Measurements from ENCODE around the gene SCFD2.
"Not testable (repeated sequence)": the region's sequence is repeated elsewhere in the genome, so short reads cannot be mapped to it uniquely, and the experiment has no call there.

Gene SCFD2

DNA sequence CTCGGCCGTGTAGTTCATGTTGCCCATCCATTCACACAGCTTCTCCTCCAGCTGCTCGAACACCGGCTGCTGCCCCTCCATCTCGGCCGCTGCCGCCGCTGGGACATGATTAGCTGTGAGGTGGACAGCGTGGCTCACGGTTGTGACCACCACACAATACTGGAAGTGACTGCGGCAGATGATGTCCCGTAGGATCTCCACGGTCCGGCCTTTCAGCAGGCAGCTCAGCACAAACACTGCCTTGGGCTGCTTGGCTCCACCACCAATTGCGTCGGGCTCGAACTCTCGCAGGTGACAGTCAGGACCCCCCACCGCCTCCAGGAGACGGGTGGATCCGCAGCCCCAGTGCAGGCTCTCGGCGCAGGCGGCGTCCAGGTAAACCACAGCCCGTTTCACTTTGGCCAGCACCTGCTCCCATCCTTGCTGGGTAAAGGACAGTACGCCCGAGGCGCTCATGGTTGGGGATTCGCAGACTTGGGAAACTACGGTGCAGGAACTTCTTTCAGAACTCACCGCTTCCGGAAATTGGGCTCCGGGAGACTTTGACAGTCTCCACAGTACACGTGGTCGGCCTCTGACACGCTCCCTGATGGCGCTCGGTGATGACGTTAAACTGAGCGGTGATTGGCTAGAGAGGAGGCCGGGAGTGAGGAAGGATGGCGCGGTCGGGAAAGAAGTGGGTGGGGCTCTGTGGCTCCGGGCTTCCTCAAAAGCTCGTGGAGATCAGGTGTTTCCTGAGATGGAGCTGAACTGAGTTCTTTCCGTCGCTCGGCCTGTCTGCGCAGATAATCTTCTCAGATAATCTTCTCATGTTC lies at the start of gene SCFD2:
TSS of gene SCFD2 (minus strand) at position 576 of the 815 bp plus-strand sequence.
- DNase-seq (ENCODE audit: low read depth), result peak; percentile 90

DNA sequence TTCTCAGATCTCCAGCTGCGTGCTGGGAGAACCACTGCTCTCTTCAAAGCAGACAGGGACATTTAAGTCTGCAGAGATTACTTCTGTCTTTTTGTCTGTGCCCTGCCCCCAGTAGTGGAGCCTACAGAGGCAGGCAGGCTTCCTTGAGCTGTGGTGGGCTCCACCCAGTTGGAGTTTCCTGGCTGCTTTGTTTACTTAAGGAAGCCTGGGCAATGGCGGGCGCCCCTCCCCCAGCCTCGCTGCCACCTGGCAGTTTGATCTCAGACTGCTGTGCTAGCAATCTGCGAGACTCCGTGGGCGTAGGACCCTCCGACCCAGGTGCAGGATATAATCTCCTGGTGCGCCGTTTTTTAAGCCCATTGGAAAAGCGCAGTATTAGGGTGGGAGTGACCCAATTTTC lies 43.6 kb upstream of the SCFD2 start:
- not testable (repeated sequence) for DNase-seq (ENCODE audit: low read depth)

DNA sequence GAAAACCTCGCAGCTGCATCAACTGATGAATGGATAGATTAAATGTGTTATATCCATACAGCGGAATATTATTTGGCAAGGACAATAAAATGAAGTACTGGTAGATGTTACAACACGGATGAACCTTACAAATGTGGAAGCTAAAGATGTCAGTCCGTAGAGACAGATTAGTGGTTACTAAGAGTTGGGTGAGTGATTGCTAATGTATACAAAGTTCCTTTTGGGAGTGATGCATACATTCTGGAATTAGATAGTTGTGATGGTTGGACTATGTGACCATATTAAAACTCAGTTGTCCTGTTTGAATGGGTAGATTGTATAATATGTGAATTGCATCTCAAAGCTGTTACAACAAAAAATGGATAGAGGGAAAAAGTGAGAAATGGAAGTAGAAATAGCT lies 14.4 kb upstream of the SCFD2 start:
- DNase-seq (ENCODE audit: low read depth), result no peak

DNA sequence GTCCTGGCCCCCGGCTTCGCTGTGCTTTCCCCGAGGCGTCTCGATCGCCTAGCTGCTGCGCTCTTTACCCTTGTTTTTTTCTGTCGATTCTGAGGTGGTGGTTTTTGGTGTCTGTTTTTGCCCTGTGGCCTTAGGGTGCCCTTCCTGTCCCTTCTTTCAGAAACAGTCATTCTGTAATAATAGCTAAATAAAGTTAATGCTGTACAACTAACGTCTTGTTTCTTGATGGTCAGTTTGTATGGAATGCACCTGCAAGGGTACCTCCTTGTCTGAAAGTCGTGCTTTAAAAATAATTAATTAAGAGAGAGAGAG lies 12.3 kb upstream of the SCFD2 start:
- no peak for DNase-seq (ENCODE audit: low read depth)

DNA sequence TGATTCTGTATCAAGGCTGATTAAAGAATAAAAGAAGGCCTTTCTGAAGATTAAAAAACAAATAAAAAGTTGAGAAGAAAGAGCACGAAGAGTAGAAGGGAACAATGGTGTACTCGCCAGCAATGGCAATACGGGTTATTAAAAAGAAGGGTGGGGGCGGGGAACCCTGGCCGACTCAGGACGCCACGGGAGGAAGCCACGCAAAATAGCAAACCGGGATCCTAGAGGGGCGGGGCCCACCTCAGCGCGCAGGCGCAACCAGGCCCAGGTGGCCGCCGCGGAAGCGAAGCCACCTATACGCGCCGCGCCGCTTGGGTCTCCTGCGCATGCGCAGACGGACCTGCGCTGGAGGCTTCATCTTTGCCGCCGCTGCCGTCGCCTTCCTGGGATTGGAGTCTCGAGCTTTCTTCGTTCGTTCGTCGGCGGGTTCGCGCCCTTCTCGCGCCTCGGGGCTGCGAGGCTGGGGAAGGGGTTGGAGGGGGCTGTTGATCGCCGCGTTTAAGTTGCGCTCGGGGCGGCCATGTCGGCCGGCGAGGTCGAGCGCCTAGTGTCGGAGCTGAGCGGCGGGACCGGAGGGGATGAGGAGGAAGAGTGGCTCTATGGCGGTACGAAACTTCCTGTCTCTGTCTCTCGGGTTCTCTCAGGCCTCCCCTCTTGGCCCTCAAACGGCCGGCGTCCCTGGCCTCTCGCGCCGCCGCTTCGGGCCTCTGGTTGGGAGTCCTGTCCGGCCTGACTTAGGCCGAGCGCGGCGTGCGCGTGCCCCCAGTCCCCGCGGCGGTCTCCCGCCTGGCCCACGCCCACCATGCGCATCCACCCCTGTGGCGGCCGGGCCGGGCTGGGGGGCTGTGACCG lies 11.7 kb upstream of the SCFD2 start, which contains the start of gene FIP1L1:
TSS of gene FIP1L1 (plus strand) at position 323 of the 852 bp plus-strand sequence. CDS start at position 521, 198 bp downstream.
- DNase-seq (ENCODE audit: low read depth), result peak; percentile 95

DNA sequence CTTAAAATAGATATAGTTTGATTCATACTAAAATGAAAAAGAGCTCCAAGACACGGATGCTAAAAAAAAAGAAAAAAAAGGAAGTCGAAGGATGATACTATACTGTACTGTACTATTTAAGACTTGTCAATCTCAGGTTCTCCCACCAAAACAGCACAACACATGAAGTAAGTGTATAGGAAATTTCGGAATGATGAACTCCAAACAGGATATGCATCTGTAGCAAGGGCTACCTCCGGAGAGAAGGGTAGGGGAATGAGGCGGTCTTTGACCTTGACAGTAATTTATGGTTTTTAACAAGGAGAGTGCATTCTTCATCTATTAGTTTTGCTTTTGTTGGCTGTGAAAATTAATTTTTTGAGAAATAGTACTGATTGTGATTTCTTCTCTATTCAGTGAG lies 11.0 kb upstream of the SCFD2 start:
- no peak for DNase-seq (ENCODE audit: low read depth)

DNA sequence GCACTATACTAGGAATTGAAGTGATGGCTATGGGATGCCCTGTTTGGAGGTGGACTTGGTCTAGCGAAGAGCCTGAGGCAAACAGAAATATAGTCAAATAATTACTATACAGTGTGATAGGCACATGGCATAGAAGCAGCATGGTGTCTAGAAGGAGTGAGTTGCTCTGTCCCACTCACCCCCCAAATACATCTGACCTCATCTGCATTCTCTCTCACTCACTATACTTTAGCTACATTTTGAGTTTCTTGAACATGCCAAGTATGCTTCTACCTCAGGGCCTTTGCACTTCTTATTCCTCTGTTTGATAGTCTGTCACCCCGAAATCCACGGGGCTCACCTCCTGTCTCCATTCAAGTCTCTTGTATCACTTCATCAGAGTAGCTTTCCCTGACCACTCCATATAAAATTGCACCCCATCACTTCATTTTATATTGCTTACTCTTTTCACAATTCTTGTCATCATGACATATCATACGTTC lies 9.0 kb upstream of the SCFD2 start:
- no peak for DNase-seq (ENCODE audit: low read depth)

DNA sequence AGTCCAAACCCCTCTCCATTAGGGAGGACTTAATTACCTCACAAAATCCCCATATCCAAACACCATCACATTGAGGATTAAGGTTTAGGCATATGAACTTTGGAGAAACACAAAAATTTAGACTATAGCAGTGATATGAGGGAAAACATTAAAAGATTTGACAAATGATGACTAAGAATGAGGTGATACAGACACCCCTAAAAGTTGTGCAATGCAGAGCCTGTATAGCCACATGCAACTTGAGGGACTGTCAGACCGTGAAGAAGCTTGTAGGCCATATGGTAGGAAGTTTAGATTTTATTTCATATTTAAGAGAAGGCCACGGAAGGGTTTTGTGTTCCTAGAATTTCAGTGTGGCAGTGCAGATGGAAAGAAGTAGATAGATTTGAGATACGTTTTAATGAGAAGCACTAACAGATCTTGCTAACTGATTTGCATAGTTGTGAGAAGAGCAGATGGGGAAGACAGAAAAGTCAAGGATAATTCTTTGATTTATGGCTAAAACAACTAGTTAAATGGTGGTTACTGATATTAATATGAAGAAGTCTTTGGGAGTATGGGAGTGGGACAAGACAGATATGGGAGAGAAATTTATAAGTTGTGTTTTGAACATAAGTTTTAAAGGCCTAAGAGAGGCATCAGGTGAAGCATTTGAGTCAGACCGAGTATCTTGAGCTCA lies 6.1 kb upstream of the SCFD2 start:
- no peak for DNase-seq (ENCODE audit: low read depth)

DNA sequence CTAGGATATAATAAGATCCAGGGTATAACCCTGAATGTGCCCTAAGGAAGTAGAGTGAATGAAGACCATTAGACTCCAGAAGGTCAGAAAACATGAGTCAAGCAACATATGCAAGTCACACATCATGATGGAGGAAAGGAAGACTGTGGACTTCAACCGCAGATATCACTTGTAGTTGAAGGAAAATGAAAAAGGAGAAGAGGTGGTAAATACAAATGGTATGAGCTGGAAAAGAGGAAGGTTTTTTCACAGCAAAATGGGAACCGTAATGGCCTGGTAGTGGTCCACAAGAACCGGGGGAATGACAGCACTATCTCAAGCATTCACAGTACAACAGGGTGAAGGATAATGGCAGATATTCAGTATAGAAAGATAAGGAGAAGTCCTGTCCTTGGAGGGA lies 5.2 kb upstream of the SCFD2 start:
- DNase-seq (ENCODE audit: low read depth), result no peak

DNA sequence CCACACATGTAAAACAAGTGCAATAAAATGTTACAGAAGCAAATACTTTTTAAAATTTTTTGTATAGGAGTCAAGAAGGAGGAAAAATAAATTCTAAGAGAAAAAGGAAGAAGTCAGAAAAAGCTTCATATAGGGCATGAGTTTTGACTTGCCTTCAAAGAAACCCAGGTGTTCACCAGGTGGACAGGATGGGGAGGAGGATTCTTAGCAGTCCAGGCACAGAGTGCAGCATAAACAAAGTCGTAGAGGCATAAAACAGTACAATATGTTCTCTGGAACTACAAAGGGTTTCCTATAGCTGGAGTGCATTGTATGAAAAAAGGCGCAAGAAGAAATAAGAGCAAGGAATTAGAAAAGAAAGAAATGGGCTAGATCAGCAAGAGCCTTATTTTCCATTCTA lies 1.9 kb upstream of the SCFD2 start:
- no peak for DNase-seq (ENCODE audit: low read depth)

DNA sequence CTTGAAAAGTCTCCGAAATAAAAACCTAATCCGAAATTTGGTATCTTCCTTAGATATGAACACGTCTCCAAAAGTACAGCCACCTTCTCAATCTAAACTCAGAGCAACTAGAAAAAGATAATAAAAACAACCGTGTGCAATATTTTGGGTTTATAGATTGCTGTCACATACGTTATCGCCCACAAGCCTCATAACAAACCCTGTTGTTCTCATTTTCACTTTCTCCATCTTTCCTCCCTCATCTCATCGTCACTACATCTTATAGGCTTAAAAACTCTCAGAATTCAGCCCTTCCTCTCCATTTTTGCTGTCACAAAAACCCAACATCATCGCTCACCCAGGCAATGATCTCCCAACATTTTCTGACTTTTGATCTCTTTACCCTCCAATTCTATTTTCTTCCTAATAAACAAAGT lies 448 bp upstream of the SCFD2 start:
- no peak for DNase-seq (ENCODE audit: low read depth)

DNA sequence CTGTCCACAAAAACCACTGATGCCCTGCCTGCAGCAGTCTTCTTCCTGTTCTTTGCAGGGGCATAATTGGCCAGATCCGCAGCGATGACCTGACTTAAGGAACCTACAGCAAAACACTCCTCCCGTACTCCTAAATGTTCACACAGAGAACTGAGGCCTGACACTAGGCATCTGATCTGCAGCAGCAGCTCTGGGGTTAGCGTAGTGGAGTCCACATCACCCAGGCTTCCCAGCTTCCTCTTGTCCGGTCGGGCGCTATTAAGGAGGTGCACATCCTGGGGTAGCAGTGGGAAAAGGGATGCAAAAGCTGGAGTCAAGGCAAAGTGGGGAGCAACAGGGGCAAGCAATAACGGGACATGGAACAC lies 758 bp downstream of the SCFD2 start:
- DNase-seq (ENCODE audit: low read depth), result no peak

DNA sequence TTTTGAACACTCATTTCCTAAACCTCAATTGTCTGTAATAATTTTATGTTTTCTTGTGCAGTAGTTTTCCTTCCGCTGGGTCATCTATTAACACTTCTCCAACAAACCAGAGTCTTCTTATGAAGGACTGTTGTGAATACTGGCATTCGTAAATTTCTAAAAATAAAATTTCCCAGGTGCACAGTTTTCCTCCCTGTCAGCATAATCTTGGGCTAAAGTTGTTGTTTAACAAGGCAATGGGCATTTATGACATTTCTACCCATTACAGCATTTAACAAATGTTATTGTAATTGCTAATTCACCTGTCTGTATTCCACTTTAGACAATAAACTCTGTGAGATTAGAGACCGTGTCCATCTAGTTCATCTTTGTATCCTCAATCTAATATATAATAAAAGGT lies 1.2 kb downstream of the SCFD2 start:
- no peak for DNase-seq (ENCODE audit: low read depth)

DNA sequence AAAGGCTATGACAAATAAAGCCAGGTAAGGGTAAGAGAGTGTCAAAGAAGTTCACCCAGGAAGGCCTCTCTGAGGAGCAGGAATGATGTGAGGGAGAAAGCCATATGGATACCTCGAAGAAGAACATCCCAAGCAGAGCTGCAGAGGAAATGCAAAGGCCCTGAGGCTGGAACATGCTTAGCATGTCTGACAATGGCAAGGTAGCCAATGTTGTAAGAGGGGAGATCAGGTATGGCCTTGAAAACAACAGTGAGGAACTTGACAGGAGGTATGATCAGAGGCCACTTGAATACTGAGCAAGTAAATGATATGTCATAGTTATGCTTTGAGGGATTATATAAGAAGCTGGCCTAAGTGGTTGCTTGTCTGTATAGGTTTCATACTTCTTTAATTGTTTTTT lies 3.8 kb downstream of the SCFD2 start:
- DNase-seq (ENCODE audit: low read depth), result no peak

DNA sequence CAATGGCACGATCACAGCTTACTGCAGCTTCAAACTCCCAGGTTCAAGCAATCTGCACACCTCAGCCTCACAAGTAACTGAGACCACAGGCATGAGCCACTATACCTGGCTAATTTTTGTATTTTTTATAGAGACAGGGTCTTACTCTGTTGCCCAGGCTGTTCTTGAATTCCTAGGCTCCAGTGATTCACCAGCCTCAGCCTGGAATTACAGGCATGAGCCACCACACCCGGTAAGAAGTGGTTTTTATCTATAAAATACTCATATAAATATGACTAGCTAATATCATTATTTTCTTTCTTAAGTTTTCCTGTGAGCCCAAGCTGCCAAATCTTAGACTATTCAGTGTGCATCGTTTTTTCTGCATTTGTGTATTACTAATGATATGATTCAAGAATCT lies 4.4 kb downstream of the SCFD2 start:
- DNase-seq (ENCODE audit: low read depth), result no peak

DNA sequence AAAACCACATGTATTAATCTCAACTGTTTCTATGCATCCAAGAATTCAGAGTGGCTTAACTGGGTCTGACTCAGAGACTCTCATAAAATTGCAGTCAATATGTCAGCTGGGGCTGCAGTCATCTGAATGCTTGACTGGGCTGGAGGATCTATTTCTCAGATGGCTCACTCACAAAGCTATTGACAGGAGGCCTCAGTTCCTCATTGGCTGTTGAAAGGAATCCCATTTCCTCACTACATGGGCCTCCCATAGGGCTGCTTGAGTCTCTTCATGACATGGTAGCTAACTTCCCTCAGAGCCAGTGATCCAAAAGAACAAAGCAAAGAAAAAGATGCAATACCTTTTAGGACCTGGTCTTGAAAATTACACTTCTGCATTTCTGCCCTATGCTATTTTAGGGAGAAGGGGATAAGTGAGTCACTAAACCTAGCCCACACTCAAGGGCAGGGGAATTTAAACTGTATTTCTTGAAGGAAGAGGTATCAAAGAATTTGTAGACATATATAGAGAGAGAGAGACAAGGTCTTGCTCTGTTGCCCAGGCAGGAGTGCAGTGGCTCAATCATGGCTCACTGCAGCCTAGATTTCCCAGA lies 9.8 kb downstream of the SCFD2 start:
- no peak for DNase-seq (ENCODE audit: low read depth)

DNA sequence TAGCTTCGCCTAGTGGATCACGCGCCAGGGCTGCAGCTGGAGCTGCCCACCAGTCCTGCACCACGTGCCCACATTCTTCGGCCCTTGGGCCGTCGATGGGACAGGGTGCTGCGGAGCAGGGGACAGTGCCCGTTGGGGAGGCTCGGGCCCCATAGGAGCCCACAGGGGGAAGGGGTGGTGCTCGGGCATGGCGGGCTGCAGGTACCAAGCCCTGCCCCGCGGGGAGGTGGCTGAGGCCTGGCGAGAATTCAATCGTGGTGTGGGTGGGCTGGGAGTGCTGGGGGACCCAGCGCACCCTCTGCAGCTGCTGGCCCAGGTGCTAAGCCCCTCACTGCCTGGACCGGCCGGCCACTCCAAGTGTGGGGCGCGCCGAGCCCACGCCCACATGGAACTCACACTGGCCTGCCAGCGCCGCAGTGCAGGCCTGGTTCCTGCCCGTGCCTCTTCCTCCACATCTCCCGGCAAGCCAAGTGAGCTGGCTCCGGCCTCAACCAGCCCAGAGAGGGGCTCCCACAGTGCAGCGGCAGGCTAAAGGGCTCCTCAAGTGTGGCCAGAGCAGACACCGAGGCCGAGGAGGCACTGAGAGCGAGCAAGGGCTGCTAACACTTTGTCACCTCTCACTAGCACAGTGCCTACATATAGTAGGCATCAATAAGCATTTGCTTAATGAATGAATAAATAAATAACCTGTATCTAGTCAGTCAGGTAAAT lies 11.7 kb downstream of the SCFD2 start:
- no peak for DNase-seq (ENCODE audit: low read depth)

DNA sequence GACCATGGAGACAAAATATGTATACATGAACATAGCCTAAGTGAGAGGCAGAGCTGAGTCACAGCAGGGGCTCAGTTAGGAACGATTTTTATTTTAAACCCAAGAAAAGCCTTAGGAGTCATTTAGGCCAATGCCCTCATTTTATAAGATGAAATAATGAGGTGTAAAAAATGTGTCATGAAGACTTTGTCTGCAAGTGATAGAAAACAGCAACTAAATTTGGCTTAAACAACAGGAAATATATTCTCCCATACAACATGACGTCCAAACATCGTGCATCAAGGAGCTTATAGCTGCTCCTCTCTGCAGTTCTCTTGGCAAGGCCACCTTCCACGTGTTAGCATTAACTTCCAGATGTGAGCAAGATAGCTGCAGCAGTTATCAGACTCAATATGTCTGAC lies 16.8 kb downstream of the SCFD2 start:
- DNase-seq (ENCODE audit: low read depth), result no peak

DNA sequence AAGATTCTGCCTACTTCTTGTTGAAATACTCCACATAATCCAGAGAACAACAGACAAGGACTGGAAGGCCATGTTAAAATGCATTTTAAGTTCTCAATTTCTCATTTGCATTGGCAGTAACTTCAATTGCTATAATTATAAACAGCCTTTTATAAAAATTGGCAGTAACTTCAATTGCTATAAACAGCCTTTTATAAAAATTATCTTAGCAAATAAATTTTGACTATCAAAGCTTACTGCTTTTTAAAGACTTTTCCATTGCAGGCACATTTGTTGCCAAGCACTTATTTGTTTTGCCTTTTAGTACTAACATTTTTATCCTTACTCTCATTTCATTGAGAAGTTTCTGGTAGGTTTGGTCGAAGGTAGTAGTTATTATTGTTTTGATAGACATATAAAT lies 17.8 kb downstream of the SCFD2 start:
- no peak for DNase-seq (ENCODE audit: low read depth)

DNA sequence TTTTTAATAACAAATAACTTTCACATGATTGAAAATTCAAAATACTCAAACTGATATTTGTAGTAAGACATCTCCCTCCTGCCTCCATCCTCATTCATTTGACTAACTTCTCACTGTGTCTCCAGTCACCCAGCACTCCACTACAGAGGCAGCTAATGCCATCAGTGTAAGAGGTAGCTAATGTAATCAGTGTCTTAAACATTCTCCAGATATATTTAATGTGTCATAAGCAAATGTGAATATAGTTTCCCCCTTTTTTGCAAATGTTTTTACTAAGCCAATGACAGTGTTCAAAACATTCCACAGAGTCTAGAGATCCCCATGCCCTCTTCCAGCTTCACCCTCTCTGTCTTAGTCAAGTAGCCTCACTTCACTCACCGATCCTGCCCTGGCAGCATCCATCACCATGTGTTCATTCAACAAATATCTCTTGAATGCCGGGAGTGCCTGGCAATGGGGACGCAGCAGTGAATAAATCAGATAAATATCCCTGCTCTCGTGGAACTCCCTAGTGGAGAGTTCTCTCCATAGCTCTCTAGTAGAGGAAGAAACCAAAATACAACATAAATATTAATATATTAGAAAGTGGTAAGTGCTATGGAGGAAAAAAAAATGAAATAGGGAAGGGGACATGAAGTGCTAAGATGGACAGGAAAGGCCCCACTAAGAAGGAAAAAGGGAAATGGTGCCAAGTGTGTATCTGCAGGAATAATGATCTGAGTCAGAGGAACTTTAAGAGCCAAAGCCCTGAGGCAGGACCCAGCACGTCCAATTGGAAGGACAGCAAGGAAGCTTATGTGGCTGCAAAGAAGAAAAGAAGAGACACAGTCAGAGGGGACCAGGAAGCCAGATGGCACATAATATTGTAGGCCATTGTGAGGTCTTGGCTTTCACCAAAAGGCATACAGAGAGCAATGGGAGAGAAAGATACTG lies 18.7 kb downstream of the SCFD2 start:
- DNase-seq (ENCODE audit: low read depth), result no peak

DNA sequence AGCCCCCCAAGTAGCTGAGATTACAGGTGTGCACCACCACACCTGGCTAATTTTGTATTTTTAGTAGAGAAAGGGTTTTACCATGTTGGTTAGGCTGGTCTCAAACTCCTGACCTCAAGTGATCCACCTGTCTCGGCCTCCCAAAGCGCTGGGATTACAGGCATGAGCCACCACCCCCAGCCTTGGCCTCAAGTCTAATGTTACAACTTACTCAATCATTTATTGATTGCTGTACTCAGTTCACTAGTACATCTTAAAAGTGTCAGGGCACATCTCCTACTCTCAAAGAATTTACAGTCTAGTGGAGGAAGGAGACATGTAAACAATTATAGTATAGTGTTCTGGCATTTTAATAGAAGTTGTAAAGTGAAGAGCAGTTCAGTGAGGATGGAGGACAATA lies 19.5 kb downstream of the SCFD2 start:
- not testable (repeated sequence) for DNase-seq (ENCODE audit: low read depth)
